Stimulated activated CD8-positive, alpha-beta memory T cell treated with anti-CD3 and anti-CD28 coated beads, Interleukin-7, amount 100 ng/mL, for 1 hour (primary cell): ENCODE results near the gene NEAT1.

Source experiments
- DNase-seq, 2 donors: peaks; one replicate each; pipeline ENCODE4 v3.0.0-alpha.2; 2020; ENCODE audit warnings: low read depth in 2 of 2

Gene NEAT1

DNA sequence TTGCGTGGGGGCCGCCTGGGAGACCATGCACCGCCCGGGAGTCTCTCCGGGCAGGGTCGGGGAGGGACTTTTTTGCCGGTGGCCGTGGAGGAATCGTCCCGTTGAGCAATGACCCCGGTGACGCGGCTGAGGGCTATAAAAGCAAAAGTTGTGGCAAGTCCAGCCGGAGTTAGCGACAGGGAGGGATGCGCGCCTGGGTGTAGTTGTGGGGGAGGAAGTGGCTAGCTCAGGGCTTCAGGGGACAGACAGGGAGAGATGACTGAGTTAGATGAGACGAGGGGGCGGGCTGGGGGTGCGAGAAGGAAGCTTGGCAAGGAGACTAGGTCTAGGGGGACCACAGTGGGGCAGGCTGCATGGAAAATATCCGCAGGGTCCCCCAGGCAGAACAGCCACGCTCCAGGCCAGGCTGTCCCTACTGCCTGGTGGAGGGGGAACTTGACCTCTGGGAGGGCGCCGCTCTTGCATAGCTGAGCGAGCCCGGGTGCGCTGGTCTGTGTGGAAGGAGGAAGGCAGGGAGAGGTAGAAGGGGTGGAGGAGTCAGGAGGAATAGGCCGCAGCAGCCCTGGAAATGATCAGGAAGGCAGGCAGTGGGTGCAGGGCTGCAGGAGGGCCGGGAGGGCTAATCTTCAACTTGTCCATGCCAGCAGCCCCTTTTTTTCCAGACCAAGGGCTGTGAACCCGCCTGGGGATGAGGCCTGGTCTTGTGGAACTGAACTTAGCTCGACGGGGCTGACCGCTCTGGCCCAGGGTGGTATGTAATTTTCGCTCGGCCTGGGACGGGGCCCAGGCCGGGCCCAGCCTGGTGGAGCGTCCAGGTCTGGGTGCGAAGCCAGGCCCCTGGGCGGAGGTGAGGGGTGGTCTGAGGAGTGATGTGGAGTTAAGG, at the start of gene NEAT1:
Gene NEAT1, plus strand, starts transcription at position 166 of the 883 bp plus-strand sequence.
- peak; percentile 86 to 90 for DNase-seq

DNA sequence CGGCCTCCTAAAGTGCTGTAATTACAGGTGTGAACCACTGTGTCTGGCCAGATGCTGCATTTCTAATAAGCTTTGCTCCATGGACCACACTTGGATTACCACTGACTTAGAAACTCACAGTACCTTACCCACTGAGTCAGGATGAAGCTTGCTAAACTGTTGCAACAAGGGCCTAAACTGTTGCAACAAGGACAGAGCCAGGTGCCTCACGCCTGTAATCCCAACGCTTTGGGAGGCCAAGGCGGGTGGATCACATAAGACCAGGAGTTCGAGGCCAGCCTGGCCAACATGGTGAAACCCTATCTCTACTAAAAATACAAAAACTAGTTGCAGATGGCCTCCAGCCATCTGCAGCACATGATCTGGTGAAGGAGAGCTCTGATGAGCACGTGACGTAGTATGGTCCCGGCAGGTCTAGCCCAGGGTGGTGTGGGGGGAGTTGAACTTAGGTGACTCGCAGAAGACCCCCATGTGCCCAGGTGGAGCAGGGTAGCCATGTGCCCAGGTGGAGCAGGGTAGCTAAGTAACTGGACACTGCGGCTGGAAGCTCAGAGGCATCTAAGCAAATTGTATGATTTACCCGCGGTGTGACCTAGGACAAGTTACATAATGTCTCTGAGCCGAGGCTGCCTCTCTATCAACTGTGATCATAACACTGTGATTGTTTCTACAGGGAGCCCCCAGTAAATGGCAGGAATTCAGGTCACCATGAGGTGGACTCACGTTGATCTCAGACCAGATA, 48.6 kb upstream of the NEAT1 start:
- no peak for DNase-seq

DNA sequence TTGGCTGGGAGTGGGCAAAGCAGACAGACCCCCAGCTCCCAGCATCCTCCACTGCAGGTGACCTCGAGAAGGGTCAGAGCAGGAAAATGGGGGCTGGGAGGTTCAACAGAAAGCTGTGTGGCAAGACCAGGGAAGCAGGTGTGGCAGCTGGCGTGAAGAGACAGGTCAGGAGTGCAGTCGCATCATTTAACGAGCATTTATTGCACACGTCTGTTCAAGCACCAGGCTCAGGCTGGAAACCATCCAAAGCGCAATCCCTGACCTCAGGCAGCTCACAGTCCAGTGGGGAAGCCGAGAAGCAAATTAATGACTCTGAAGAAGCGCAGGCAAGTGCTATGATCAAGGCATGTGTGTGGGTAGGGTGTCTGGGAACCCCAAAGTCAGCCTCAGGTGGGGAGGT, 47.6 kb upstream of the NEAT1 start:
- no peak for DNase-seq

DNA sequence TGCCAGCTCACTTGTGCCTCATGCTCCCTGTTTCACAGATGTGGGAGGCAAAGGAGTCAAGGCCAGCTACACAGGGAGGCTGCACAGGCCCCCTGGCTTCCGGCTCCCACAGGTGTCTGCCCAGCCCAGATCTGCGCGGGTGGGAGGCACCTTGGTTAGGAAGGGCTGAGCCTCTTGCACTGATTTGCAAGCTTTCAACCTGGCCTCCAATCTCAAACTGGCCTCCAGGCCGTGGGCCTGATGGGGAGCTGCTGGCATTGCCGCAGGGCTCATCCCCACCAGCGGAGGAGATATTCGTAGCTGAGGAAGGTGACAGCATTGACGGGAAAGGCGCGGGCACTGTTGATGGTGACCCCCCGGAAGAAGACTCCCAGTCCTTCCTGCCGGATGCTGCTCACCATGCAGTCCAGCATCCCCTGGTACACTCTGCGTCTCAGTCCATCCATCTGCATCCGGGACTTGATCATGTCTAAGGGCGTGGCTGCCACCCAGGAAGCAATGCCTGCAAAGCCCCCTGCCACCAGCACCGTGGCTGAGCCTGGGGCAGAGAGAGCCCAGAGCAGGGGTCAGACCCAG, 46.4 kb upstream of the NEAT1 start:
- no peak for DNase-seq

DNA sequence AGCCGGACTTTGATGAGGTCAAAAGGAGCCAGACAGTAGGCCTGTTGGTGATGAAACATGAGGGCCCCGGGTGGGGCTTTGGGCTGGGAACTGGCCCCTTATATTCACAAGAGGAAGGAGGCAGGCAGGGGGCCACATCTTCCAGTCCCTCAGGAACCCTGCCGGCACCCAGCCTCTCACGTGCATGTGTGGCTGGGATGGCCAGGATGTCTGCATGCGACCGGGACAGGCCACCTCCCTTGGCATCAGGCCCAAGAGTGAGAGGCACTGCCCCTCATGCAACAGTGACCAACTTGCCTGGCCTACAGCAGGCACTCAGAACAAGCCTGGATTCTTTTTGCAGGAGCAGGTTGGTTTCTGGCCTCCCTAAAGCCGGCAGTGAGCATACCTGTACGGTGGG, 45.6 kb upstream of the NEAT1 start:
- DNase-seq, result no peak

DNA sequence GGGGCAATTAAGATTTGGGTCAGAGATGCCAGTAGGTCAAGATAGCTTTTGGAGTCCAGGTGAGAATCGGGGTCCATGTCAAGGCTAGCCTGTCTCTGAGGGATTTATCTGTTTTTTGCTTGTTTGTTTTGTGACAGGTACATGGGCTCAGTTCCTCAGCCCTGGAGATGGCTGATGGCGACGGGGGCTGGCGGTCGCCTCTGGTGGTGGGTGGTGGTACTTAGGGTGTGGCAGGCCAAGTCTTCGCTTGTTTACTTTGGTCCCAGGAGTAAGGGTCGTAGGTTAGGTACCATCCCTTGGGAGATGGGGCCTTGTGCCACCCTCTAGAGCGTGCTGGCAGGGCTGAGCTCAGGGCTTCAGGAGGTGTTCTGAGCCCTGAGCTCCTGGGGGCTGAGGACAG, 44.8 kb upstream of the NEAT1 start:
- DNase-seq, result no peak

DNA sequence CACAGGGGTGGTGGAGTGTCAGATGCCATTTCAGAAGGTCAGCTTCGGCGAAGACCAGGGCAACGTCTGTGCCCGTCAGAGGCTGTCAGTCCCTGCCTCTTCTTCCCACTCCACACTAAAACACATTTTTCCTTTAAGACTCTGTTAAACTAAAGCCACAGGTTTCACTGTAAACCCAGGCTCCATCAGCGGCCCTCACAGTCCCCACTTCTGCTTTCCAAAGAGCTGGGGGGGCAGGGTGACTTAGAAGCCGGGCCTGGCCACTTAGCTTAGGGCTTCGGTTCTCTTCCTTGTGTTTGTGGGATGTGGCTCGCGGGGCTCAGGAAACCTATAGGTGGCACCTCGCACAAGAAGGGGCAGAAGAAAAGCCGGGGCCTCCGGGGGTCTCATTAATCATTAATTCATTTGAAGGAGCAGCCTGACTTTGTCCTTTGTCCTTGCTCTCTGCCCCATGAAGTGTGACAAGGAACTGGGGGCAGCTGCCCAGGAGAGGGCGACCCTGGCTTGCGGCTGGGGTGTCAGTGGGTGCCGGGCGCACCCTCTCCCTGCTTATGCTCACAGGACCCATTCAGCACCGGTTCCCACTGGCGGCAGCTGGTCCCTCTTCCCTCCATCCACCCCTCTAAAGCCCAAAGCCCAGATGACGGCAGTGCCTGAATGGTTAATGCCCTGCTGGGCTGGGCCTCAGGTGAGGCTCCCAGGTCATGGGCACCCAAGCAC, 44.2 kb upstream of the NEAT1 start:
- DNase-seq, result no peak

DNA sequence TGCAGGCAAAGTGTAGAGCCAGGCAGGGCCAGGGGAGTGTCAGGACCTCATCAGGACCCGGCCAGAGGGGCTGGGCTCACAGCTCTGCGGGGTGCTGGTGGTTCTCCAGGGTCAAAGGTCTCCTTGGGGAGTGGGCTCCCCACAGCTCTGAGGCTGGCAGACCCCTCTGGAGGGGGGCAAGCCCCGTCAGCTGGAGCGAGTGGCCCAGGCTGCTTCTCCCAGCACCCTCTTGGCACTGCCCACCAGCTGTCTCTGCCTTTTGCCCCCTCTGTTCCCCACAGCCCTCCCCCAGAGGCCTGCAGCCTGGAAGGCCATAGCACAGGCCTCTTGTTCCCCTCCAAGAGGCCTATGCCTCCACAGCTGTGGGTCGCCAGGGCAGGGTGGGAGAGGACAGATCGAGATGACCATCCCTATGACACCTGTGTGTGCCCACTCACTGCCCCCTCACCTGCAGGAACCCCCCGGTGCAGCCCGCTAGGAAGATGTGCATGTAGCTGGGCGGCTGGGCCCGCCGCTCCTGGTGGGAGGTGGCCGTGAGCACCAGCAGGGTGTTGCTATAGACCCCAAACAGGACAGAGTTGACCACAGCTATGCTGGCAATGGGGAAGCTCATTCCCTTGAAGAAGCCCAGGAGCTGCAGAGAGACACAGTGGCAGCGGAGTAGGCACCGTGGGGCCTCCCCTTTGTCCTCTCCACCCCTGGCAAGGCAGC, 43.5 kb upstream of the NEAT1 start:
- no peak for DNase-seq

DNA sequence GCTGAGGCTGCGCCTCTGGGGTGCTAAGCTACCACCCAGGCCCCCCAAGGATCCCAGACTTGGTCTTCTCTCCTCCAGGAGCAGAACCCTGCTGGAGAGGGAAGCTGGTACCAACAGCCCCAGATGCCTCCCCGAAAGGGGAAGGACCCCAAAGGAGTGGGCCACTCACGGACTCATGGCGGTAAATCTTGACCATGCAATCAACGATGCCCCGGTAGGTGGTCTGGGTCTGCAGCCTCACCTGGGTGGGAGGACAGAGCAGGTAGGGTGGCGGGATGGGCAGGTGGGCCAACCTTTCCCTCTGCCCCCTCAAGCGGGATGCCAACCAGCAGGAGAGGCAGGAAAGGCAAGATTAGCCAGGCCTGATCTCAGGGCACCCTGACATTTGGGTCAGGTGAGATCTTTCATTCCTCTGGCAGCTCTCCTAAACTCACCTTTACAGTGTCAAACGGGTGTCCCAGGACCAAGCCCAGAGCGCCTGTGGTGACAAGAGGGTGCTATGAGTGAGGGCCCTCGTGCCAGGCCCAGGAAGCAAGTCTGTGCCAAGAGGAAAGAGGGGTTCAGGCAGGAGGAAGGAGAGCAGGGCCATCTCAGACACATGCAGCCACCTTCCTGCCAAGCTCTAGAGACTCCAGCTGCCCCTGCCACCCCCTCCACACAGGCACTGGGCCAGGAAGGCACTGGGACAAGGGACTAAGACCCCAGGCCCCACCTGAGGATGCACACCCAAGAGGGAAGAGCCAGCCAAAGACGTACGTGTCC, 42.7 kb upstream of the NEAT1 start:
- no peak for DNase-seq

DNA sequence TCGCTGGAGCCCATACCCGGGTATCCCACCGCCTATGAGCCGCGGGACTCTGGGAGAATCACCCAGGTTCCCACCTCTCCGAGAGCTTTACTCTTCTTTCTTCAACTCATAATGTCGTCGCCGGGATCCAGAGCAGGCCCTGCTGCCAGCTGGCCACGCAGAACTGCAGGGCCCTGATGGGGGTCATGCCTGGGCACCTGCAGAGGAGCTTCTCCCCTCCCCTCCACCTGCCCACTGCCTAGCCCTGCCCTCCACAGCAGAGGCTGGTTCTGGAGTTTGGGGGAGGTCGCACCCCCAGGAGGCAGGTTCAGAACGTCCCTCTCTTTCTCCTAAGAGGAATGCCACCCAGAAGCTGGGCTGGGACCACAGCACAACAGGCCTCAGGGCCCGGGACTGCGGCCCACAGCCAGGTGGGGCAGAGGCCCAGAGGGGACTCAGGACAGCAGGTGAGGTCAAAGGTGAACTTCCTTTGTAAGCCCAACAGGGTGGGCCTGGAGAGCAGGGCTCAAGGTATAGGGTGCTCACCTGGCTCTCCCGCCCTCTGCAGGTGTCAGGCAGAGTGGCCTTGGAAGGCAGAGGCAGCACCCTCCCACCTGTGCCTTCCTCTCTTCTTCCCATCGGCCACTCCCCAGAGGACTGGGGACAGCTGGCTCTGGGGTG, 42.0 kb upstream of the NEAT1 start:
- DNase-seq, result no peak

DNA sequence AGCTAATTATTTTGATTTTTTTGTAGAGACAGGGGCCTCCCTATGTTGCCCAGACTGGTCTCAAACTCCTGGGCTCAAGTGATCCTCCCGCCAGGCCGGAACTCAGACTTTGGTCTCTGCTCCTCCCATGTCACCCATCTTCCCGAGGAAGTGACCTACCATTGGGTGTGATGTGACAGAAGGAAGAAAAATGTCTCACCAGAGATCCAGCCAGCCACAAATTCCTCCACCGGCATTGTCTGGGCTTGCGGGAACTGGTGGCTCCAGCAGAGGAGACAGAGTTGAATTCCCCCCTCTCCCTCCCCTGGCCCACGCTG, 40.9 kb upstream of the NEAT1 start:
- DNase-seq, result no peak

DNA sequence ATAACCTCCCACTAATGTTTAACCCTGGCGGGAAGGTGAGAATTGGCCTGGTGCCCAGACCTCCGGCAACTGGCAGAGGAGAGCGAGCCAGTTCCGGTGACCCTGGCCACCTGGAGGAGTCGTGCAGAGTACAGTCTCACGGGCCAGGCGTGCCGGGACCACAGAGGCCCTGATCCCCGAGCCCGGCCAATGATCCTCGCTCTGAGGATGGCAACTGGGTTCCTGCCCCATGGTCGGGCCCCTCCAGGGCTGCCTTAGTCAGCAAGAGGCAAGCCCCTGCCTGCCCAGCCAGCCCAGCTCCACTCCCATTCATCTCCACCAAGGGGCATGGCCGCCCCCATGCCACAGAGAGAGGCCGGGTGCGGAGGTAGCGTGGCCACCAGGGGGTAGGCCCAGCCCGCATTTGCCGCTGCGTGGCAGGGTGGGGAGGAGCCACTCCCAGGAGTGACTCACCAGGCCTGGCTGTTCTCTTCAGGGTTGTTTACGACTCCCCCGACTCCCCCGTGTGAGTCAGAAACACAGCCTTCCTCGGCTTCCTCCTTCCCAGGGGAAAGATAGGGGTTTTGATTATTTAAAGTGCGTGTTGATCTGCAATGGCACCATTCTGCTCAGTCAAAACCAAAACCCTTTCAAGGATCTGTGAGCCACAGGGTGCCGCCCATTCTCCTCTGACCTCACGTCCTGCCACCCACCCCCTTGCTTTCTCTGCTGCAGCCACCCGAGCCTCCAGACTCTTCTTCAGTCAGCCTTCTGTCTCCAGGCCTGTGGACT, 40.4 kb upstream of the NEAT1 start, which contains the start of gene SLC25A45:
Gene SLC25A45, minus strand, starts transcription at position 614 of the 771 bp plus-strand sequence. CDS start 695 bp downstream, outside the sequence.
- peak; percentile 78 to 81 for DNase-seq

DNA sequence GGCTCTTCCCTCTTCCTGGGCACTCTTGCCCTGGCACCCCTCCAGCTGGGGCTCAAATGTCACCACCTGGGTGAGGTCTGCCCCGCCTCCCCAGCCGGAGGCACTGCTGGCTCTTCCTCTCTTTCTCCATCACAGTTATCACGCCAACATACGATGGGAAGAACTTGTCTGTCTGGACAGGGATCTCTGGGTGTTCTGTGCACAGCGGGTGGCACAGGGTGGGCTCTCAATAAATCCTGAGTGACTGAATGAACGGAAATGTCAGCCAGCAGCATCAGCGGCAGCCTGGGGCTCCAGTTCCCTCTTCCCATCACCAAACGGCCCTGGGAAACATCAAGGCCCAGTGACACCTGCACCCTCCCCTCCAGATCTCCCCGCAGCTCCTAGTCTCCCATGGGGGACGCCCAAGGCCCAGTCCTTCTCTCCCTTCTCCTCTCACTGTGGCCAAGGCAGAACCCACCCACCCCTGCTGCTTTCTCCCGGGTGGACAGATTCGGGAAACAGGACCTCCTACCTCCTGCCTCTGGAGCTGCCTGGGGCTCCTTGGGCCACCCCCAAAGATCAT, 39.7 kb upstream of the NEAT1 start:
- DNase-seq, result no peak

DNA sequence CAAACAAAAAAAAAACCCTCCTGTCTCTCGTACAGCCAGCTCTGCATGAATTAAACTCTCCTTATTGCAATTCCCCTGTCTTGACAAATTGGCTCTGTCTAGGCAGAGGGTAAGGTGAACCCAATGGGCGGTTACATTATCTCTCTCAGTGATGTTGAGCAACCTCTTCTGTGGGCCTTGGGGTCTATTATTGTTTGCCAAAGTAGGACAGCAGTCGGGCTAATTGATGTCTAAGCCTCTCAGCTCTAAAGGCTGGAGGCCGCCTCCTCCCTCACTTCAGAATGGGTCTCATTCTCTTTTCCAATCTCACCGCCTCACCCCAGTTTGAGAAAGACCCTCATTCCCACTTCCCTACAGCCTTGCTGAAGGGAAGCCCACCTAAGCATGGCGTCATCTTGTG, 38.8 kb upstream of the NEAT1 start:
- no peak for DNase-seq

DNA sequence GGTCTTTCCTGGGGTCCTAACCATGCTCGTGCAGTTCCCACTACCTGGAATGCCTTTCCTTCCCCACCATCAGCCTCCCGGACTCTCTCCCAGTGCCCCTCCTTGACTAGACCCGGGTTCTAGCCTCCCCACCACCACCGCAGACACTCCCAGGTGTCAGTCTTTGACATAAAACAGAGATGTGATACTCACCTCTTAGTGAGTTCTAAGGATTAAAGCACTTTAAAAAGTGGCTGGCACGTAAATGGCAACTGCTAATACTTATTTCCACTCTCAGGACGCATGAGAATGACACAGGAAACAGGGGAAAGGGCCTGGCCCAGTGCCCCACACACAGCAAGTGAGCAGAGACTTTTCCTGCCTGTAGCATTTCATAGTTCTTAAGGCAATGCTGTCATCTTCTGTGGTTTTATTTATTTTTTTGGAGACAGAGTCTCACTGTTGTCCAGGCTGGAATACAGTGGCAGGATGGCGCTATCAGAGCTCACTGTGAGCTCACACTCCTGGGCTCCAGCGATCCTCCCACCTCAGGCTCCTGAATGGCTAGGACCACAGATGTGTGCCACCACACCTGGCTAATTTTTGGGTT, 38.2 kb upstream of the NEAT1 start:
- DNase-seq, result no peak

DNA sequence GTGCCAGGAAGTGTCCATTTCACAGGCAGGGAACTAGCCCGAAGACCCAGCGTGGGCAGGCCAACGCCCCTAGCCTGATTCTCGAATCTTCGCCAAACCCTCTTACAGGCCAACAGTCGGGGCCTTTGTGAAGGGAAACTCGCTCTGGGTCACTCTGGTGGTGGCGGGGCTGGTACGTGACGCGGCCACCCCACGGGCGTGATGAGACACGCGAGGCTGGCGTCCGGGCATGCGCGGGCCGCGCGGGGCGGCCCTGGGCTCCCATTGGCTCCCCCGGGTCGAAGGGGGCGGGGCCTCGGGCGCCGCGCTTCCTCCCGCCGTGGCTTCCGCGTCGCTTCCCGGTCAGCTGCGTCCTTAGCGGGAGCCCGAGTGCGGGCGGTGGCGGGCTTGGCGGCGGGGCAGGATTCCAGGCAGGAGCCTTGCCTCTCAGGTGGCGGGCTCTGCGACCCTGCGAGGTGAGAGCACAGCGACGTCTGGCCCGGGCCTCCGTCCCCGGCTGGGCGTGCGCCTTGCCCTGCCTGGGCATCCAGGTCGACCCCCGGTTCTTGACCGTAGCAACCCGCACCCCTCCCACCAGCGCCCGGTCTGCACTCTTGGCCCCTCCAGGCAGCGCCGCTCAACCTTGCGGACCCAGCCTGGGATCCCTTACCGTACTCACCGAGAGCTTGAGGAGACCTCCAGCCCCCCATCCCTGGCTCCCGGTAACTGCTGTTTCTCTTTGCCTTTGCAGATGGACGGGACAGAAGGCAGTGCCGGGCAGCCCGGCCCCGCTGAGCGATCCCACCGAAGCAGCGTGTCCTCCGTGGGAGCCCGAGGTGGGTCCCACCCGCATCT, 36.1 kb upstream of the NEAT1 start, which contains the start of gene FRMD8:
Gene FRMD8, plus strand, starts transcription at position 331 of the 834 bp plus-strand sequence. Its CDS starts 400 bp downstream, at position 731.
- peak; percentile 78 to 79 for DNase-seq

DNA sequence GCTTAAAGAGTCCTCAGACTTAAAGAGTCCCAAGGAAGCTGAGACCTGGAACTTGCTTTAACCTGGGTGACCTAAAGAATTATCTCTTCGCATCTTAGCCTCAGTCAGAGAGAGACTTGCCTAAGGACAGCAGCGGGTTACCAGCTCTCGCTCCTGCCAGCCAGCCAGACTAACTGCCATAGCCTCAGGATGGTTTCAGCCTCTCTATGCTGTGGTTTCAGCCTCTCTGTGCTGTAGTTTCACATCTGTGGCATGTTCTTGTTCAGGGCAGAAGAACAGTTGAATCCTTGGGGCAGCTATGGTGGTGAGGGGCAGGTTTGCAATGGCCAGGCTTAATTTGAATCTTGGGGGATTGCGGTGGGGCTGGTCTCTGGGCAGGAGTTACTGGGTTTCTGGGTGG, 33.9 kb upstream of the NEAT1 start:
- DNase-seq, result no peak
